Hepatocyte (in vitro differentiated cells): ENCODE data around the gene NSUN2. TPM values are rescaled to one million over a fixed set of nuclear protein-coding genes. Genes with fewer than 3 reads are reported as not detected.

Experiments
- DNase-seq: peaks from one replicate; pipeline ENCODE4 v3.0.0-alpha.2; 2016; ENCODE audit warnings: low spot score
- H2AFZ ChIP-seq: fragments of 200-600 bp; sonication (generic); 2 replicates; pipeline ENCODE4 v1.6.0; 2016; ENCODE audit warnings: antibody characterized with exemption, mild to moderate bottlenecking
- H3K27ac ChIP-seq: fragments of 200-600 bp; sonication (generic); 2 replicates; pipeline ENCODE4 v1.5.1; 2016; ENCODE audit warnings: mild to moderate bottlenecking
- H3K27me3 ChIP-seq: fragments of 200-600 bp; sonication (generic); 2 replicates; pipeline ENCODE4 v1.6.1; 2016
- H3K36me3 ChIP-seq: fragments of 200-600 bp; sonication (generic); replicated peaks from 2 replicates; pipeline ENCODE4 v1.5.1; 2016; ENCODE audit warnings: low read depth; ENCODE audit not compliant: insufficient read depth
- H3K4me1 ChIP-seq: fragments of 200-600 bp; sonication (generic); 2 replicates; pipeline ENCODE4 v1.5.1; 2016; ENCODE audit warnings: mild to moderate bottlenecking, moderate library complexity; ENCODE audit not compliant: insufficient read depth
- H3K4me2 ChIP-seq: fragments of 200-600 bp; sonication (generic); 2 replicates; pipeline ENCODE4 v1.6.0; 2016
- H3K4me3 ChIP-seq: fragments of 200-600 bp; sonication (generic); 2 replicates; pipeline ENCODE4 v1.5.1; 2016; ENCODE audit warnings: mild to moderate bottlenecking
- H3K79me2 ChIP-seq: fragments of 200-600 bp; sonication (generic); 2 replicates; pipeline ENCODE4 v1.6.0; 2017; ENCODE audit warnings: mild to moderate bottlenecking
- H3K9me2 ChIP-seq: fragments of 200-600 bp; sonication (generic); replicated peaks from 2 replicates; pipeline ENCODE4 v1.6.0; 2017; ENCODE audit warnings: mild to moderate bottlenecking; ENCODE audit not compliant: insufficient read depth
- H3K9me3 ChIP-seq: fragments of 200-600 bp; sonication (generic); 2 replicates; pipeline ENCODE4 v1.5.1; 2016; ENCODE audit warnings: low read depth, mild to moderate bottlenecking
- H4K20me1 ChIP-seq: fragments of 200-600 bp; sonication (generic); 2 replicates; pipeline ENCODE4 v1.6.0; 2016; ENCODE audit warnings: mild to moderate bottlenecking; ENCODE audit not compliant: insufficient read depth, poor library complexity, severe bottlenecking
- CTCF ChIP-seq: fragments of 200-600 bp; sonication (generic); IDR thresholded peaks from 2 replicates; pipeline ENCODE4 v1.5.1; 2016; ENCODE audit warnings: antibody characterized with exemption, mild to moderate bottlenecking; ENCODE audit not compliant: poor library complexity
- EZH2 ChIP-seq: fragments of 200-600 bp; sonication (generic); IDR thresholded peaks from 2 replicates; pipeline ENCODE4 v1.6.1; 2016; ENCODE audit warnings: antibody characterized with exemption, mild to moderate bottlenecking, borderline replicate concordance
- EZH2phosphoT487 ChIP-seq: fragments of 200-600 bp; sonication (generic); IDR thresholded peaks from one replicate; pipeline ENCODE4 v1.6.1; 2018; ENCODE audit warnings: antibody characterized with exemption, mild to moderate bottlenecking, low read depth, moderate library complexity; ENCODE audit not compliant: unreplicated experiment, severe bottlenecking
- WGBS: methylation state at CpG from one replicate; pipeline ENCODE4 v1.1.6; 2016; ENCODE audit warnings: low lambda C conversion rate; ENCODE audit errors: missing lambda C conversion rate; 5-methylcytosine and 5-hydroxymethylcytosine counted together
- polyA plus RNA-seq: library from polyadenylated mRNA; unstranded; fragments of >200 nt; fragmentation: Nextera tagmentation; extraction: Ambion mirVana; gene quantifications from 2 replicates; pipeline ENCODE4 v1.2.1, GENCODE V29; 2016
- total RNA-seq: library from RNA; depleted of rRNA; stranded (reverse); fragments of >200 nt; gene quantifications from 2 replicates; pipeline ENCODE4 v1.2.3, GENCODE V29; 2014

The NSUN2 gene
- total and polyA plus RNA-seq, 2 experiments from 2014 or later: 34.8 to 43.0 TPM

DNA sequence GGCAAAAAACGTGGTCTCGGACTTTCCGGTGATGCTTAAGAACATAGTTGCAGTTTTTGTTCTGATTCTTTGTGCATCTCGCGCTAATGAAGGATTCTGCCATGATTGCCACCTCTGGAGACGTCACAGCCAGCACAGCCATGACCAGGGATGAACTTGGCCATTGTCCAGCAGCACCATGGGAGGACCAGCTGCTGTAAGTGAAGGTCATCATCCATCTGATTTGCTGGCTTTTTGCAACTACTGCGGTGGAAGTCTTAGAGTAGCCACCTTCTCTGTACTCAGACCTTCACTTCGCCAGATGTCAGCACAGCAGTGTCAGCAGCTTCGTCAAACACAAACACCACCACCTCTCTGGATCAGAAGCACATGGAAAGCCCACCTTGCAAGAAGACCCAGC, 45.7 kb downstream of the NSUN2 start:
- Histone ChIP-seq H3K27ac (no peak overlapping the region), H2AFZ (no peak overlapping the region), H3K4me1 (no peaks in the 10 kb centered on the region), H3K9me3 (no peaks in the 10 kb centered on the region), H4K20me1 (no peaks in the 10 kb centered on the region), H3K36me3 (no peaks in the 10 kb centered on the region), H3K79me2 (no peaks in the 10 kb centered on the region), H3K9me2 (no peaks in the 10 kb centered on the region), H3K4me2 (no peak overlapping the region), H3K4me3 (no peak overlapping the region), H3K27me3 (peaks cover 33% of the 10 kb centered on the region)
- DNase-seq: no peak
- TF ChIP-seq EZH2: no peak
- TF ChIP-seq EZH2phosphoT487: no peak
- TF ChIP-seq CTCF: no peak
- 92% methylated on average over 9 of the region's 9 CpGs for WGBS

DNA sequence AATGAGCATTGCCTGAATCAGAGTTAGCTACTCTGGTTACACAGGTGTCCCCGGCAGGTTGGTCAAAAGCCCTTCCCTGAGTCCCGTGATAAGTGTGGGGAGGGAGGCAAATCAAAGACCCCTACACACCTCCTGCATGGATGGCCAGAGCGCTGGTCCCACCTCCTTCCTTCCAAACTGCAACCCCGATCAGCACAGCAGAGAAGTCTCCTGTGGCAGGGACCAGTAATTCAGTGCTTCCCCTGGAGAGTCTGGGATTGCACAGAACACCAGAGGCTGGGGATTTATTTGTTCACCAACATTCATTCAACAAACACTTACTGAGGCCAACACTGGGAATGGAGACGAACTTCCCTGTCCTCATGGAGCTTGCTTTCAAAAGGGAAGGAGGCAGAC, 46.2 kb downstream of the NSUN2 start:
- no peak for TF ChIP-seq EZH2
- TF ChIP-seq CTCF: no peak
- no peak for TF ChIP-seq EZH2phosphoT487
- no peak for DNase-seq
- Histone ChIP-seq H3K4me3 (no peak overlapping the region), H3K36me3 (no peaks in the 10 kb centered on the region), H3K4me2 (no peak overlapping the region), H3K27ac (no peak overlapping the region), H3K27me3 (peaks cover 34% of the 10 kb centered on the region), H2AFZ (no peak overlapping the region), H3K9me3 (no peaks in the 10 kb centered on the region), H3K79me2 (no peaks in the 10 kb centered on the region), H3K4me1 (no peaks in the 10 kb centered on the region), H3K9me2 (no peaks in the 10 kb centered on the region), H4K20me1 (no peaks in the 10 kb centered on the region)
- 82% methylated on average over 5 of the region's 5 CpGs for WGBS

DNA sequence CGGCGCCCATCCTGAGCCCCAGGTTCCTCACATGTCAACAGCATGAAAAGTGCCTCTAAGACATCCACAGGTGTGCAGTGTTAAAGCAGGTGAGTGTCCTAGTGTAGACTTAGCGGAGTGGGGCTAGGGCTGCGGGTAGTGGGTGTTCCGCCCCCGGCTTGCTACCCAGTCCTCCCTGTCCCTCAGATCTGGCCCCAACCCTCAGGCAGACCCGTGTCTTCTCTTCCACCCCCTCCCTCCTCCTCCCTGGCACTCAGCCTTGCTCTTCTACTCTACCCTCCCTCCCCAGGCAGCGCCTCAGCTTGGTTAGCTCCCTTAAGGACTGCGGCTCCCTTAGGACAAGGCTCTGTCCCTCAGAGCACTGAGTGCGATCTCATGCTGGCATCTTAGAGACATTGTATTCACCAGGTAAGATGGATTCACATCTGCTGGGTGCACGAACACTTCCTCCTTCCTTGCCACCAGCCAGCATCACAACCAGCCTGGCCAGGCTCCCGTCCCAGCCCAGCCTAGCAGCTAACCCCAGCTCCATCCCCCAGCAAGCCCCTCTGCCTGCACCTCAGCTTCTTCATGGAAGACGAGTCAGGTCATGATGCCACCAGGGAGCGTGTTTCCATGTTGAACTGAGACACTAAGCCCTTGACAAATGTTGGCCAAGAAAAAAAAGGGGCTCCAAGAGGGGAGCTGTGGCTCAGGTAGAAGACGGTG, 46.8 kb downstream of the NSUN2 start:
- Histone ChIP-seq H3K9me3 (no peaks in the 10 kb centered on the region), H3K4me2 (no peak overlapping the region), H3K4me3 (no peak overlapping the region), H2AFZ (no peak overlapping the region), H3K79me2 (no peaks in the 10 kb centered on the region), H3K4me1 (no peaks in the 10 kb centered on the region), H3K9me2 (no peaks in the 10 kb centered on the region), H3K27ac (no peak overlapping the region), H4K20me1 (no peaks in the 10 kb centered on the region), H3K36me3 (no peaks in the 10 kb centered on the region), H3K27me3 (peaks cover 38% of the 10 kb centered on the region)
- TF ChIP-seq EZH2 (no peak), CTCF (no peak), EZH2phosphoT487 (no peak)
- 83% methylated on average over 12 of the region's 15 CpGs for WGBS
- DNase-seq: no peak
